Liver (tissue), 9 donors: ENCODE measurements around the gene PDE4B. TPM values are rescaled to one million over a fixed set of nuclear protein-coding genes. Genes with fewer than 3 reads are reported as not detected.

Experiments used
- DNase-seq: peaks from one replicate; pipeline ENCODE4 v3.0.0-alpha.2; 2017; ENCODE audit warnings: low spot score
- H3K27ac ChIP-seq, 2 donors: one replicate each; pipeline ENCODE4 v1.7.0; 2013; ENCODE audit warnings: inconsistent platforms in 2 of 2, low read length in 2 of 2, control low read depth in 1 of 2, low read depth in 1 of 2, mild to moderate bottlenecking in 1 of 2
- H3K27me3 ChIP-seq, 4 donors: one replicate each; pipeline versions ENCODE4 v1.6.1 to v1.7.0; 2013; ENCODE audit warnings: low read length in 3 of 4, inconsistent platforms in 1 of 4, mild to moderate bottlenecking in 1 of 4, moderate library complexity in 1 of 4; ENCODE audit not compliant: control insufficient read depth in 4 of 4, insufficient read depth in 4 of 4
- H3K36me3 ChIP-seq, 4 donors: one replicate each; pipeline versions ENCODE4 v1.6.1 to v1.7.0; 2013; ENCODE audit warnings: low read length in 3 of 4, mild to moderate bottlenecking in 3 of 4, low read depth in 1 of 4, moderate library complexity in 1 of 4; ENCODE audit not compliant: control insufficient read depth in 4 of 4, insufficient read depth in 3 of 4
- H3K4me1 ChIP-seq, 4 donors: one replicate each; pipeline versions ENCODE4 v1.6.1 to v1.7.0; 2013; ENCODE audit warnings: low read length in 3 of 4, mild to moderate bottlenecking in 3 of 4, moderate library complexity in 1 of 4; ENCODE audit not compliant: control insufficient read depth in 4 of 4, insufficient read depth in 4 of 4
- H3K4me3 ChIP-seq, 3 donors: one replicate each; pipeline versions ENCODE4 v1.6.1 to v1.7.0; 2013; ENCODE audit warnings: low read length in 3 of 3, control low read depth in 1 of 3, low read depth in 1 of 3, mild to moderate bottlenecking in 1 of 3
- H3K9ac ChIP-seq, 2 donors: one replicate each; pipeline ENCODE4 v1.7.0; 2013; ENCODE audit warnings: low read length in 2 of 2, mild to moderate bottlenecking in 2 of 2, moderate library complexity in 2 of 2, control low read depth in 1 of 2, low read depth in 1 of 2
- H3K9me3 ChIP-seq, 4 donors: one replicate each; pipeline versions ENCODE4 v1.6.1 to v1.7.0; 2013; ENCODE audit warnings: low read length in 3 of 4; ENCODE audit not compliant: control insufficient read depth in 4 of 4
- EGR1 ChIP-seq, 2 donors: IDR thresholded peaks; 2 replicates each; pipeline ENCODE4 v1.6.1; 2016 to 2018; ENCODE audit warnings: antibody characterized with exemption in 2 of 2, low read depth in 2 of 2
- FOXA1 ChIP-seq: IDR thresholded peaks from 2 replicates; pipeline ENCODE4 v1.6.1; 2016; ENCODE audit warnings: antibody characterized with exemption
- FOXA2 ChIP-seq: IDR thresholded peaks from 2 replicates; pipeline ENCODE4 v1.6.1; 2016; ENCODE audit warnings: antibody characterized with exemption
- GABPA ChIP-seq, 2 donors: IDR thresholded peaks in 1 of 2; conservative IDR thresholded peaks in 1 of 2; 2 replicates each; pipeline ENCODE4 v1.6.1; 2016; ENCODE audit warnings: antibody characterized with exemption in 2 of 2, mild to moderate bottlenecking in 1 of 2, moderate library complexity in 1 of 2
- HNF4G ChIP-seq: IDR thresholded peaks from 2 replicates; pipeline ENCODE4 v1.6.1; 2016; ENCODE audit warnings: antibody characterized with exemption
- JUND ChIP-seq, 2 donors: IDR thresholded peaks; 2 replicates each; pipeline ENCODE4 v1.6.1; 2016; ENCODE audit warnings: antibody characterized with exemption in 2 of 2
- NR2F2 ChIP-seq: IDR thresholded peaks from 2 replicates; pipeline ENCODE4 v1.6.1; 2016; ENCODE audit warnings: antibody characterized with exemption
- RAD21 ChIP-seq, 2 donors: IDR thresholded peaks; 2 replicates each; pipeline ENCODE4 v1.6.1; 2016; ENCODE audit warnings: antibody characterized with exemption in 2 of 2, mild to moderate bottlenecking in 2 of 2
- RXRA ChIP-seq, 2 donors: IDR thresholded peaks; 2 replicates each; pipeline ENCODE4 v1.6.1; 2017 to 2018; ENCODE audit warnings: antibody characterized with exemption in 2 of 2, mild to moderate bottlenecking in 1 of 2
- SP1 ChIP-seq: IDR thresholded peaks from 2 replicates; pipeline ENCODE4 v1.6.1; 2018; ENCODE audit warnings: antibody characterized with exemption, mild to moderate bottlenecking
- TAF1 ChIP-seq: conservative IDR thresholded peaks from 2 replicates; pipeline ENCODE4 v1.6.1; 2016; ENCODE audit warnings: antibody characterized with exemption, mild to moderate bottlenecking
- YY1 ChIP-seq: IDR thresholded peaks from 2 replicates; pipeline ENCODE4 v1.6.1; 2016; ENCODE audit warnings: antibody characterized with exemption, mild to moderate bottlenecking
- WGBS: extraction: QIAGEN DNeasy Blood & Tissue Kit; methylation state at CpG from one replicate; pipeline ENCODE4 v1.1.7; 2013; 5-methylcytosine and 5-hydroxymethylcytosine counted together
- polyA plus RNA-seq, 2 donors: library from polyadenylated mRNA; stranded (reverse) in 1 of 2; unstranded in 1 of 2; fragments of 200-250 nt in 1 of 2; fragments of >200 nt in 1 of 2; fragmentation: Nextera tagmentation in 1 of 2; extraction: Ambion mirVana in 1 of 2; gene quantifications; one replicate each; pipeline versions ENCODE4 v1.2.1 to v1.2.3, GENCODE V29; 2013 to 2015
- total RNA-seq, 2 donors: library from RNA; depleted of rRNA; stranded (reverse); fragments of >200 nt; gene quantifications; one replicate each; pipeline ENCODE4 v1.2.3, GENCODE V29; 2014
- TF ChIP-seq, protein P1 (sequence below): IDR thresholded peaks from 2 replicates; pipeline ENCODE4 v1.6.1; 2016; ENCODE audit warnings: antibody characterized with exemption, mild to moderate bottlenecking
- TF ChIP-seq, protein P2 (sequence below): IDR thresholded peaks from 2 replicates; pipeline ENCODE4 v1.6.1; 2016; ENCODE audit warnings: antibody characterized with exemption
- TF ChIP-seq, protein P3 (sequence below): IDR thresholded peaks from 2 replicates; pipeline ENCODE4 v1.6.1; 2016; ENCODE audit warnings: antibody characterized with exemption
- TF ChIP-seq, protein P4 (sequence below): fragments of 150-350 bp; IDR thresholded peaks from 2 replicates; pipeline ENCODE4 v1.5.1; 2017; ENCODE audit warnings: improper control_type of control experiment, low read depth, low read length; ENCODE audit not compliant: missing input control
- TF ChIP-seq, protein P5 (sequence below): IDR thresholded peaks from 2 replicates; pipeline ENCODE4 v1.6.1; 2016; ENCODE audit warnings: antibody characterized with exemption
- donor health status: healthy.
- donor health status: healthy.
- donor health status: healthy.
- donor health status: healthy.
- donor health status: healthy.

Gene PDE4B
- total and polyA plus RNA-seq, 4 donors: 1.9 to 3.9 (median 2.7) TPM

DNA sequence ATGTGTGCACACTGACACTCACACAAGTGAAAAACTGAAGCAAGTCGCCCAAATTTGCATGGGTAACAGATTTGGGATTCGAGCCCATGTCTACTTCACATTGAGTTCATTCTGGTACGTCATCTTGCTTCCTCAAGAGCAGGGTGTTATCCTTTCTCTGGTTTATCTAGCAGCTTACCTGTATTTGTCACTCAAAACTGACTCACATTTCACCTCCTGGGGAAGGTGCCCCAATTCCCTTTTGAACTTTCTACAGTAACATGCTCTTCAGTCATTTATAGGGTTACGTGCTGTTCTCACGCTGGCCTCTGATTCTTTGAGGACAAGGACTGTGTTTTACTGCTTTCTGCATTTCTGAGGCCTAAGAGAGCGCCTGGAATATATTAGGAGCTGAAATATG lies 162.8 kb downstream of the PDE4B start:
- no peak overlapping the region for H3K4me3 ChIP-seq
- no peaks in the 10 kb centered on the region for H3K36me3 ChIP-seq
- H3K27ac ChIP-seq: no peak overlapping the region
- no peak overlapping the region for H3K9ac ChIP-seq
- H3K27me3 ChIP-seq: no peaks in the 10 kb centered on the region
- no peak for DNase-seq
- H3K9me3 ChIP-seq: no peaks in the 10 kb centered on the region
- no peaks in the 10 kb centered on the region for H3K4me1 ChIP-seq
- TF ChIP-seq EGR1 (IDR thresholded peaks at IDR 0.05; ENCODE audit: low read depth in 2 of 2): no peak
- no peak for TF ChIP-seq HNF4G
- TF ChIP-seq RXRA (IDR thresholded peaks at IDR 0.05): no peak
- TF ChIP-seq YY1: no peak
- TF ChIP-seq FOXA1: no peak
- TF ChIP-seq, protein P1, sequence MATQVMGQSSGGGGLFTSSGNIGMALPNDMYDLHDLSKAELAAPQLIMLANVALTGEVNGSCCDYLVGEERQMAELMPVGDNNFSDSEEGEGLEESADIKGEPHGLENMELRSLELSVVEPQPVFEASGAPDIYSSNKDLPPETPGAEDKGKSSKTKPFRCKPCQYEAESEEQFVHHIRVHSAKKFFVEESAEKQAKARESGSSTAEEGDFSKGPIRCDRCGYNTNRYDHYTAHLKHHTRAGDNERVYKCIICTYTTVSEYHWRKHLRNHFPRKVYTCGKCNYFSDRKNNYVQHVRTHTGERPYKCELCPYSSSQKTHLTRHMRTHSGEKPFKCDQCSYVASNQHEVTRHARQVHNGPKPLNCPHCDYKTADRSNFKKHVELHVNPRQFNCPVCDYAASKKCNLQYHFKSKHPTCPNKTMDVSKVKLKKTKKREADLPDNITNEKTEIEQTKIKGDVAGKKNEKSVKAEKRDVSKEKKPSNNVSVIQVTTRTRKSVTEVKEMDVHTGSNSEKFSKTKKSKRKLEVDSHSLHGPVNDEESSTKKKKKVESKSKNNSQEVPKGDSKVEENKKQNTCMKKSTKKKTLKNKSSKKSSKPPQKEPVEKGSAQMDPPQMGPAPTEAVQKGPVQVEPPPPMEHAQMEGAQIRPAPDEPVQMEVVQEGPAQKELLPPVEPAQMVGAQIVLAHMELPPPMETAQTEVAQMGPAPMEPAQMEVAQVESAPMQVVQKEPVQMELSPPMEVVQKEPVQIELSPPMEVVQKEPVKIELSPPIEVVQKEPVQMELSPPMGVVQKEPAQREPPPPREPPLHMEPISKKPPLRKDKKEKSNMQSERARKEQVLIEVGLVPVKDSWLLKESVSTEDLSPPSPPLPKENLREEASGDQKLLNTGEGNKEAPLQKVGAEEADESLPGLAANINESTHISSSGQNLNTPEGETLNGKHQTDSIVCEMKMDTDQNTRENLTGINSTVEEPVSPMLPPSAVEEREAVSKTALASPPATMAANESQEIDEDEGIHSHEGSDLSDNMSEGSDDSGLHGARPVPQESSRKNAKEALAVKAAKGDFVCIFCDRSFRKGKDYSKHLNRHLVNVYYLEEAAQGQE: no peak
- no peak for TF ChIP-seq NR2F2
- TF ChIP-seq, protein P2, sequence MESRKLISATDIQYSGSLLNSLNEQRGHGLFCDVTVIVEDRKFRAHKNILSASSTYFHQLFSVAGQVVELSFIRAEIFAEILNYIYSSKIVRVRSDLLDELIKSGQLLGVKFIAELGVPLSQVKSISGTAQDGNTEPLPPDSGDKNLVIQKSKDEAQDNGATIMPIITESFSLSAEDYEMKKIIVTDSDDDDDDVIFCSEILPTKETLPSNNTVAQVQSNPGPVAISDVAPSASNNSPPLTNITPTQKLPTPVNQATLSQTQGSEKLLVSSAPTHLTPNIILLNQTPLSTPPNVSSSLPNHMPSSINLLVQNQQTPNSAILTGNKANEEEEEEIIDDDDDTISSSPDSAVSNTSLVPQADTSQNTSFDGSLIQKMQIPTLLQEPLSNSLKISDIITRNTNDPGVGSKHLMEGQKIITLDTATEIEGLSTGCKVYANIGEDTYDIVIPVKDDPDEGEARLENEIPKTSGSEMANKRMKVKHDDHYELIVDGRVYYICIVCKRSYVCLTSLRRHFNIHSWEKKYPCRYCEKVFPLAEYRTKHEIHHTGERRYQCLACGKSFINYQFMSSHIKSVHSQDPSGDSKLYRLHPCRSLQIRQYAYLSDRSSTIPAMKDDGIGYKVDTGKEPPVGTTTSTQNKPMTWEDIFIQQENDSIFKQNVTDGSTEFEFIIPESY: no peak
- TF ChIP-seq FOXA2: no peak
- TF ChIP-seq GABPA (IDR thresholded peaks at IDR 0.05 in 1 of 2, conservative IDR thresholded peaks at IDR 0.05 in 1 of 2): no peak
- TF ChIP-seq JUND (IDR thresholded peaks at IDR 0.05): no peak
- no peak for TF ChIP-seq SP1
- TF ChIP-seq, protein P3, sequence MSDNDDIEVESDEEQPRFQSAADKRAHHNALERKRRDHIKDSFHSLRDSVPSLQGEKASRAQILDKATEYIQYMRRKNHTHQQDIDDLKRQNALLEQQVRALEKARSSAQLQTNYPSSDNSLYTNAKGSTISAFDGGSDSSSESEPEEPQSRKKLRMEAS: no peak
- TF ChIP-seq, protein P4, sequence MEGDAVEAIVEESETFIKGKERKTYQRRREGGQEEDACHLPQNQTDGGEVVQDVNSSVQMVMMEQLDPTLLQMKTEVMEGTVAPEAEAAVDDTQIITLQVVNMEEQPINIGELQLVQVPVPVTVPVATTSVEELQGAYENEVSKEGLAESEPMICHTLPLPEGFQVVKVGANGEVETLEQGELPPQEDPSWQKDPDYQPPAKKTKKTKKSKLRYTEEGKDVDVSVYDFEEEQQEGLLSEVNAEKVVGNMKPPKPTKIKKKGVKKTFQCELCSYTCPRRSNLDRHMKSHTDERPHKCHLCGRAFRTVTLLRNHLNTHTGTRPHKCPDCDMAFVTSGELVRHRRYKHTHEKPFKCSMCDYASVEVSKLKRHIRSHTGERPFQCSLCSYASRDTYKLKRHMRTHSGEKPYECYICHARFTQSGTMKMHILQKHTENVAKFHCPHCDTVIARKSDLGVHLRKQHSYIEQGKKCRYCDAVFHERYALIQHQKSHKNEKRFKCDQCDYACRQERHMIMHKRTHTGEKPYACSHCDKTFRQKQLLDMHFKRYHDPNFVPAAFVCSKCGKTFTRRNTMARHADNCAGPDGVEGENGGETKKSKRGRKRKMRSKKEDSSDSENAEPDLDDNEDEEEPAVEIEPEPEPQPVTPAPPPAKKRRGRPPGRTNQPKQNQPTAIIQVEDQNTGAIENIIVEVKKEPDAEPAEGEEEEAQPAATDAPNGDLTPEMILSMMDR: no peak
- no peak for TF ChIP-seq RAD21 (IDR thresholded peaks at IDR 0.05)
- no peak for TF ChIP-seq TAF1
- TF ChIP-seq, protein P5, sequence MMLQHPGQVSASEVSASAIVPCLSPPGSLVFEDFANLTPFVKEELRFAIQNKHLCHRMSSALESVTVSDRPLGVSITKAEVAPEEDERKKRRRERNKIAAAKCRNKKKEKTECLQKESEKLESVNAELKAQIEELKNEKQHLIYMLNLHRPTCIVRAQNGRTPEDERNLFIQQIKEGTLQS: no peak
- WGBS: 89% methylated on average over 6 of the region's 6 CpGs
